NCI-H2107 (cell line): ENCODE results near the gene OPCML.

ENCODE experiments used
- DNase-seq: peaks from one replicate; lab custom pipeline; 2025; lab: John Stamatoyannopoulos, UW

Gene OPCML

DNA sequence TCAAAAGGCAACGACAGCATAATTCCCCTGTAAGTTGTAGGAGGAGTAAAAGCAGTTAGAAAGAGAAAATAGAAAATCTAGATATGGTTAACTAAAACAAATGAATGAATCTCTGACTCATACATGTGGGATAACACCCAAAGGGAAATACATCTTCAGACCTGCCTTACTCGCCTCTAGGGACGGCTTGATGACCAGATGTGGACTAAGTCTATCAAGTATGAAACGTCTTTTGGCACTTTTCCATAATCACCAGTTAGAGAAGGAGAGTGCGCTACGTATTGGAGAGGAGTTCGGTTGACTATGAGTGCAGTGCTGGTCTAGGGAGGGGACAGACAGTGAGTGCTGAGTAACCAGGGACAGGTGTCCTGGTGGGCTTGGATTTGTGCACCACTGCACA is 459.9 kb downstream of the OPCML start:
- no peak for DNase-seq

DNA sequence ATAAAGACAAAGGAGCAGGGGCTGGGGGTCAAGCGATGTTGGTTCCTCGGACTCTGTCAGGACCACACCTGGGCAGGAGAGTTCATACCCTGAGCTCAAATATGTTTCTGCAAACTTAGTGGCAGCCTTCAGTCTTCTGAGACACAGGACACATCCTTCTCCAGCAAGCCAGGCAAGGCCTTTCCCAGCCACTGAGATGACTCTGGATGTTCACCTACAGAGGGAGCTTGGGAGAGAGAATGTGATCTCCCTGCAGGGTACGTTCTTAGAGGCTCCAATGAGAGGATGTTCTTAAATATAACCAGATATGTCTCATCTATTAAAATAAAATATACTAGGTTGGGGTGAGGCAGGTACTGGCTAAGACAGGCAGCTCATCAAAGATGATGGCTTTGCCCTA is 461.5 kb downstream of the OPCML start:
- no peak for DNase-seq

DNA sequence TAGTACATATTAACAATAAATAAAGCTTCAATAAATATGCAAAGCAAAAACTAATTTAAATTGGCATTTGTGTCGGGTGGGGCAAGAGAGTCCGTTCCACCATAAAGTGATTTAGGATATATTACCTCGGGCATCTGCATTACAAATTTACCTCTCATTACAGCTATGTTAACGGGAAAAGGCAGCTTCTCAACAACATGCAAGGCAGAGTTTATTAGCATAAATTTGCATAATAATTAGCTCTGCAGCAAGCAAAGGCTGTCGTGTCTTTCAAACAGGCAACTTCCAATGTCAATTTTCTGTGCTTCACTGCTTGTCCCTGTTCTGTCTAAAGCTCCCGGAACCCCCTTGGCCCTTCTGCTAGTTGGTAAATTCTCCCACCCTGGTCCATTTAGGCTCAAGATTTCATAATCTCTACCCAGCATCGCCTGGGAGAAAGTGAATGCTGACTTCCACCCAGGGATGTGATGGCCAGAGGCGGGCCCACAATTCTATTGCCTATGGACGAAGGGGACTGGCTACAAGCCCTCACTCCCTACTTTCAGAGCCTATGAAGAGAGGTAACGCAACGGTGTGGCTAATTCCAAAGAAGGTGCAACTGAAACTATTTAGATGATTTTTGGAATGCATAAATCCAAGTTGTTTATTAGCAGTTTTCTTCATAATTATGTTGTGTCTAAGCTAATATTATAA is 462.1 kb downstream of the OPCML start:
- no peak for DNase-seq

DNA sequence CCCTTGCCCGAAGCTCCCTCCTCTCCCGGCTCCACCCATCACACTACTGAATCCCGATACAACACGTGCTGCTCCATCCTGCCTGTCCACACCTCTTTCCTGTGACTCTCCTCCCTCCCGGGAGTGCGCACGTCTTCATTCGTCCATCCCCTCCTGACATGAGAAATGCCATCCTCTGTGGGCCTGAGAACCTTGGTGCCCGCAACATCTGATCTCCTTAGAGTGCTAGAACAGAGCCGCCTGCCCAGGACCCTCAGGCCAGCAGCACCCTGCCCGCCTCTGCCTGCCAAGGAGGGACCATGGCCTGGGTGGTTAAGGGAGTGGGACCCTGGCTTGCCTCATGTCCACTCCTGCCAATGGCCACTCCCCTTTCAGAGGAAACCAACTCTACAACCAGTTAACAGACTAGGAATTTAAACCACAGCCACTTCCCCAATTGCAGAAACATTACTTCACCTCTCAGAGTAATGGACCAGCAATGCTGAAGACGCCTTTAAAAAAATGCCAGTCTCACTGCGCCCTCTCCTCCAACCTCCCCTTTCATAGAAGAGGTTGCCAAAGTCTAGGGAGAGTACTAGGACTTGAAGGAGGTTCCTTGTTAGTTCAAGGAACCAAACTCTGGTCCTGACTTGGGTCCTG is 466.3 kb downstream of the OPCML start:
- DNase-seq: no peak

DNA sequence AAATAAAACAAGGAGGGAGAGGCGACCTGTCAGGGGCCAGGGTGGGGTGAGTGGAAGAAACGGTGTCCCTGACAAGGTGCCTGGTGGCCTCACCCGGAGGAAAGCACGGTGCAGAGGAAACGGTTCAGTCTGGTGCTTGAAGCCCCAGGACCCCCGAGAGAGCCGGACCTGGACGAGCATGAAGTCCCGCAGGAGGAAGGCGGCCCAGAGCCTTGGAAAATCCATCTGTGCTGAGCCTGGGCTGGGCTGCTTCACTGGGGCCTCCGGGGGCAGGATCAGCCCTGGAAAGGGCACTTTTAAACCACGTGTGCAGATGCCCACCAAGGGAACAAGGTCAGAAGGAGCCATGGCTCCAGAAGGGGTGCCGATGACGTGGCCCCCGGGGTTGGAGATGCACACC is 467.3 kb downstream of the OPCML start:
- DNase-seq: no peak

DNA sequence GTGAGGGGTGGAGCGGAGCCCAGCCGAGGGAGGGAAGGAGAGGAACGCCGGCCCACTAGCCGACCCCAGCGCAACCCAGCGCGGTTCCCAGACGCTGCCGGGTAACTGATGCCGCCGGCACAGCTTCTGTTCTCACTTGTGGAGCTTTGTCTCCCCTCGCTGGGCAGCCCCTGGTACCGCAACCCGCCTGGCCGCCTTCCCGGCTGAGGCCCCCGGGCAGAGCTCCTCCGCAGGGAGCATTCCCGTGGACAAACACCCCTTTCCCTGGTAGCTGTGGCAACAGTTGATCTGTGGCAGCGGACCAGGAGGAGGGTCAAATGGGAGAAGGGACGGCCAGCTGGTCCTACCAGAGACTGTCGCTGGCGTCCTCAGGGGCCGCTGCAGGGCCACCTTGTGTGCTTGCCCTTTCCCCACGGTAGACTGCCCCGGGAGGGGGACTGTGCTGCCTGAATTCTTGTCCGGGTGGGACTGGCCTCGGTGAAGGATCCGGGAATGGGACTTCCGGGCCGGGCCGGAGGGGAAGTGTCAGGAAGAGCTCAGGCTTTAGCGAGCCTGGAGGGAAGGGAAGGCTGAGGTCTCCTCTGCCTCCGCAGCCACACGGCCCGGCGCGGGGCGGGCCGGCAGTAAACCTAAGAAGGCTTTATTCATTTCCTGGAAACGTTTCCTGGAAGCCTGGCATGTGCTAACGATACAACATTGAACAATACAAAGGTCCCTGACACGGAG is 468.0 kb downstream of the OPCML start:
- DNase-seq: no peak

DNA sequence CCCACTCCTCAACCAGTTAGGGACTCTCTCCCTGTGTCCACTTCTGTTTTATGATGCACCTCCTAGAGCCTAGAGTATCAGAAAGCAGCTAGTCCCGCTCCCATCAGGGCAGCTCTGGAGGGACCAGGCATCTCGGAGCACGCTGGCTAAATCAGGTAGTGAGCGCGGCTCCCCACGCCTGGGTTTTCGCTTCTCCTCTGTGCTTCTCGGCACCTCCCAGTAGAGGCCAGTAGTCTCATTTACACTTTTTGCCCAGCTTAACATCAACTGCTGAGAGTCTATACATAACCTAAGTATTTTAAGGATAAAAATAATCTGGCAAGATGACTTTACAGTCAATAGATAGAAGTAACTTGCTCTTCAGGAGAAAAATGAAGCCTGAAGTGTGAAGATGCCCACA is 473.8 kb downstream of the OPCML start:
- no peak for DNase-seq

DNA sequence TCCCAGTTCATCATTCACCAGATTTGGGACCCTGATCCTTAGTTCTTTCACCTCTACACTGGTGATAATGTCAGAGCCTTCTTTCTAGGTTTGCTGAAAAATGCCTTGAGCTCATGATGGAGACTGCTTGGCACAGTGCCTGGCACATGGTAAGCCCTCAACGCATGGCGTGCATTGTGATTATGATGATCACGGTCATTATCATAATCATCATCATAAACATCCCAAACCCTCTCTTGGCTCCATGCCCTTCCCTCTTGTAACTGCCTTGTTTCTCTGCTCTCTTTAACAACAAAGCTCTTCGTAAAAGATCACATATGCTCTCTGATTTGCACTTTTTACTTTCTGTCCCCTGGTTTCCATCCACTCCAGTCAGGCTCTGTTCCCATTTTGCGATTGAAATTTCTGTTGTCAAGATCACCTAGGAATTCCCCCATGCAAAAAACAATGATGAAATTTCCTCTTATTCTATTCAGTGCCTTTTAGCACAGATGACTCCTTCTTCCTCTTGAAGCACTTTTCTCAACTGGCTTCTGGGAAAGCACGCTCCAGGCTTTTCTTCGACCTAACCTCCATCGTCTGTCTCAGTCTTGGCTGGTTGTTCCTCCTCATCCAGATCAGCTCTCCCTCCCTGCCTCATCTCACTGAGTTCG is 479.1 kb downstream of the OPCML start:
- no peak for DNase-seq

DNA sequence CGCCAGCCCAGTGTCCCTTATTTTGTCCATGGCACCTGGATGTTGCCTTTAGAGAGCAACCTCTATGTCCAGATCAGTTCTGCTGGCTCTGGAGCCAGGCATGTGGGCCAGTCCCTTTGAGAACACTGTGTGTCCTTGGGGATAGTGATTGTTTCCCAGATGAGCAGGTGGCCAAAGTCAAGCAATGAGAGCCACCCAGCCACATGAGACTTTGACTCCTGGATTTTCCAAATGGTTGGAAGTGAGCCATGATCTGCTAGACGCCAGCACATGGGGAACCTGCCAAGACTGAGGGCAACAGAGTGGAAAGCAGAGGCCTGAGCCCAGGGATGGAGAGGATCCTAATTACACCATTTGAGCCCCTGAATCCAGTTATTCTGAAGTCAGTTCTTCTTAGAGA is 479.8 kb downstream of the OPCML start:
- no peak for DNase-seq

DNA sequence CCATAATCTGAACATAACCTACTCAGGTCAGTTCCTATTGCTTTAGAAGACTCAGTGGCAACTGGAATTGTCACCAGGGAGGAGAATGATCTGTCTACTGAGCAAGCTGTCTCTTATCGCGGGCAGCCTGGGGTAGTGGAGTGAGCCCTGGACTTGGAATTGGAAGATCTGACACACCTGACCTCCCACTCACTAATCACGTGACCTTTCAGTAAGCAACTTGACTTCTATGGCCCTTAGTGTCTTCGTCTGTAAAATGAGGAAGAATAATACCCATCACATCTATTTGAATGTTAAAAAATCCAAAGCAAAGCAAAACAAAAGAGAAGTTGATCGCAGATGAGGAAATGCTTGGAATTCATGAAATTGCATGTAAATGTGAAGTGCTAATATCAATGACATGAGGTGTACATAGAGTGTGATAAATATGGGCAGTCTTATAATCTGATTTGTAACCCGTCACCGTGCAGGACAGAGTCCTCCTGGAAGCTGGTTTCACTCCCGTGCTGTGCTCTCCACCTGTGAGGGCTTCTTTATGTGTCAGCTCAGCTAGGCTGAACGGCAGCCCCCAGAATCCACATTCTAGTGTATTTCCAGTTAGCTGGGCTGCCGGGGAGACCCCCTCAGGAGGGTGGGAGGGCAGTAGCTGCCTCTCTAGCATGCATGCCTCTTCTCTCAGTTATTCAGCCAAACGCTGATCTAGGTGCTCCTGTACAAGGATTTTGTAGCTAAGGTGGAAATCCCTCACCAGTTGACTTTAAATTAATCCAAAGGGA is 482.9 kb downstream of the OPCML start:
- no peak for DNase-seq

DNA sequence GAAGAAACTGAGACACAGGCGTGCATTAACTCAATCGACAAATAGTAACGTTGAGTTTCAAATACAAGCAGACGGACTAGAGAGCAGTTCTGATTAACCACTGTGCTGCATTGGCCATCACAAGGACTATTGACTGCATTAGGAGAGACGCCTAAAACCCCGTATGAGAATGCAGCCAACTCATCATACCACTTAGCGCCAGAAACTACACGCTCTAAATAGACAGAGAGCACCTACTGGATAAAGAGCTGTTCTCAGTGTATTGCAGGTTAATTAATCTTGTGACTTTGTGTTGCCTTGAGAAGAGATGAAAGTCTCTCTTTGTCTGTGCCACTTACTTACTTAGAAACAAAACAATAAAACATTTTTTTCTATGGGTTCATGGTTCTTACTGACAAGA is 484.0 kb downstream of the OPCML start:
- no peak for DNase-seq

DNA sequence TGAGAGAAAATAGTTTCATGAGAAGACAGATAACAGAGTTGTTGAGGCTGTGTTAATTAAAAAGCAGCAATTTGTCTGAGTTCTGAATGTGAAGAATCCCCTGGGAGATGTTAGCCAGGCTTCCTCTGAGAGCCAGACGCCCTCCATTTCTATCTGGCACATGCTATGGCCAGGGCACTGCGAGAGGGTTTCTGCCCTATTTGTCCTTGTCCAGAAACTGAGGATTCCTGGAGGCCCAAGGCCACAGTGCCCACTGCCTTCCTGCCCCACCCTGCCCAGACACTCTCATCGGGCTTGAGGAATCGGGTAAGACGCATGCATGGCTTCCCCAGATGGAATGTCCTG is 484.6 kb downstream of the OPCML start:
- no peak for DNase-seq

DNA sequence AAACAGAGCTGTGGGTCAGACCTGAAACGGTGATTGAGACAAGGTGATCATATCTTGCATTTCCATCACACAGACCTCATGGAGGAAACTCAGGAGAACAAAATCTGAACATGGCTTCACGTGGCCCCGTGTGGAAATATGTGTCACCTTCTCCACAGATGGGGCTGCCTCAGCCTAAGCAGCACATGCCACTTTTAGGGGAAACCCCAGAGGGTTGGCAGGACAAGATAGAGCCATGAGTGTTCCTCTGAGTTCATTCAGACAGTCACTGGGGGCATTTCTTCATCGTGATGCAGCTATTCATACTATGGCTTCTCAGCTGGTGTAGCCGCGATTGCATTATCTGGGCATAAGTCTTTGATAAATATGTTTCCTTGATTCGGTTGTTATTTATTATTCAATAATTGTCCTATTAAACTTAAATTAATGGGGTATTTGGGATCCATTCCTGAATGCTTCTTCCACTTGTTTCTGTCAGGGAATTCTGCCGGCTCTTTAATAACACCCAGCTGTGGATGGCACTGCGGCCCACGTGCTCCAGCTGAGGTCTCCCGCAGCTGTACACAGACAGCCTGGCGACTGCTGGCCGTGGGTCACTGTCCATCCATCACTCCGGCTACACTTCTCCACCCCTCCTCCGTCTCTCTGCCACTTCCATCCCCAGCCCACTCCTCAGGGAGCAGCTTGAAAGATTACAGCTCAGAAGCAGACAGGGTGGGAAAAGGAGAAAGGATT is 485.1 kb downstream of the OPCML start:
- no peak for DNase-seq

DNA sequence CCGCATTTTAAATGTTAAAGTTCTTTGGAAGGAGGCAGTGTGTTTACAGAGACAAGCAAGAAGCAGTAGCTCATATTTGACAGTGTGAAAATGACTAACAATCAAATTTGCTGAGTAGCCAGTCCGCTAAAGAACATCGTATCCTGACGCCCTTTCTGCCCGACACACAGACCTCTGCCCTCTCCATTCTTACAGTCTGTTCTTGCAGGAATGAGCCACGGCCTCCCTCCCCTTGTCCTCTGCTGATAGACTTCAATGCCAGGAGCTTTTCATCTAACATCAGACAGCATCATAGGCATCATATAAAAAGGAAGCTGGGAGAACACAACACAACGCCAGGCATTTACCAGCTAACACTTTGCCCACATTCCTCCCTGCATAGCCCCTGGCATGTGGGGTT is 486.0 kb downstream of the OPCML start:
- DNase-seq: no peak

DNA sequence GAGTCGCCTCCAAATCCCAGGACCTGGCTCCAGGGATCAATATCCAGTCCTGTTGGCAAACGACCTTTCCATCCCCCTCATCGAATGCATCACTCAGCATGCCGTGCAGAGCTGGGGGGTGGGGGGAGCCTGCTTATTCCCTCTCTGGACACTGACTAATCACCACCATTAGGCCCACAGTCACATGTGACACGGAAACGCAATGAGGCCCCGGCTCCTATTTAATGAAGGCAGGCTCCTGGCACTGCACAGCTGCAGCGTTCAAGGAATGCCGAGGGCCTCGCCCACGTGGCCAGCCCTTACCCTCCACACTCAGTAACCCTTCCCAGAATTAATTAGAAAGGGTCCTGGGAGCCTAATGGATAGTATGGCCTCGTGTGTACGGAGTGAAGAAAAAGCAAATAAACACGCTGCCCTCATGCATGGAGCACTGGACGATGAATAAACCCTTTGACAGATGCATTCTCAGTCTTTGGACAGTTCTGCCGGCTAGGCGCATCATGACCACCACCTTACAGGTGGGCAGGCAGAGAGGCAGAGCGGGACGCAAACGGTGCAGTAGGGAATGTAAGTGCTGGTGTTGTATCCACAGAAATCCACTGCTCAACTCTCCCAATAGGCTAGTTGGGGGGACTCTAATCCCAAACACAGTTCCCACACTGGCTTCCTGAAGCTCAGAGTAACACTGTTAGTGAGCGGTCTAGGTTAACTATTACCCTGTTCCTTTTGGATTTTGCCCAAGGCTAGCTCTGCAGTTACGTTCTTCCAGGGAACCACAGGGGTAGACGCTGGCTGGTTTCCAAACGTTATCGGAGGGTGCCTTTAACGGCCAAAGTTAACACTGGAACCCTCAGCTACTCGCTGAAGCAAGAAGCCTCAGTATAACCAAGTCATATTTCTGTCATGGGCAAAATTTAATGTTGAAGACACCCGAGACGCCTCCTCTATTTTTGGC is 490.1 kb downstream of the OPCML start:
- DNase-seq: no peak

DNA sequence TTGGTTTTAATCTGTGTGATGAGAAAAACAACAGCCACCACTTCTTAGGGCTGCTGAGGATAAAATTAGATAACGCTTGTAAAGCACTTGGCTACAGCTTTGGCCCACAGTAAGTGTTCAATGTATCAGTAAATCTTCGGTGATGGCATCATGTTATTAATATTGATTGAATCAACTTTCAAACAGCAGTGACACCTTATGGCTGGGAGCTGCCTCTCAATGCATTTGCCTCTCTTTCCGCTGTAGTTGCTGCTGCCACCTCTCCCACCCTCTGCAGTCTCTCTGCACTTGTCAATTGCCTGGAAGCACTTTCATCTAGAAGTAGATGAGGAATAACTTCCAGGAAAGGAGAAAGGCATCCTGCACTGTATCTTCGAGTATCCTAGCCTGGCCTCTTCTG is 491.1 kb downstream of the OPCML start:
- DNase-seq: no peak

DNA sequence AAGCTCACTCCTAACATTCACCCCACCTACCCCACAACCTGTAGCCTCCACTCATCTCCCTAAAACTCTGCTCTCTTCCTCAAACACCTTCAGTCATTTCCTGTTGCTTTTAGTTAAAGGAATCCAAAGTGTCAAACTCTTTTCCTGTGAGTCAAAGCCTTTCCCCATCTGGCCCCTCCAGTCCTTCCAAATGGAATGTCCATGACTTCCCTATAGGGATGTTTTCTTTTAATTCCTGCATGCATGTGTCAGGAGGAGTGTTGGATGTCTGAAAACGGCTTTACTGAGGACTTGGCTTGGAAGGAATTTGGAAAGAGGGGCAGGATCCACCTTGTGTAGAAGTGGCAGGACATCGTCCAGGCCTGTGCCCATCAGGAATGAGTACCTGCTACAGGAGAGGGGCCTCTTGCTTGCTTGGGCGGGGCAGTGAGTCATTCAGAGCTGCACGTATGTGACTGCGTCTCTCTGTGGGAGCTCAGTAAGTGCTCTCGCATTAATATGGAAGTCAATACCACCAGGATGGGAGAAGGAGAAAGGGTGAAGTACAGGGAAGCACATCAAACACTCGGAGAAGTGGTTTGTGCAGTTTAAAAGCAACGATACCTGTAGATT is 491.9 kb downstream of the OPCML start:
- no peak for DNase-seq

DNA sequence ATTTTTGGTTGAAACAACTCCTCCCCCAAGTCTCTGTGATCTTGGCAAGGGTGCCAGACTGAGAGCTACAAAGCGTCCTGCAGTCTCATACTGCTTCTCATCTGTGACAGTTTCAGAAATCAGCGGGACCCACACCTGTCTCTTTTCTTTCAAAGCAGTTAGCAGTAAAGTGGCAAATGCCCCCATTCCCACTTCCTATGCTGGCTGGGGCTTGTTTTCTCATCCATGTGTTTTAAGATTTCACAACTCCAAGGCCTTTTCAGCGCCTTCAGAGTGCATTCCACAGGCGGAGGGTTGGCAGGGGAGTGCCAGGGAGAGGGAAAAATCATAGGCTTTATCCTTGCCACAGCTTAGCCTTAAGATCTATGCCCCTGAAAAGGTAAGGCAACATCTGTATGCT is 493.5 kb downstream of the OPCML start:
- no peak for DNase-seq

DNA sequence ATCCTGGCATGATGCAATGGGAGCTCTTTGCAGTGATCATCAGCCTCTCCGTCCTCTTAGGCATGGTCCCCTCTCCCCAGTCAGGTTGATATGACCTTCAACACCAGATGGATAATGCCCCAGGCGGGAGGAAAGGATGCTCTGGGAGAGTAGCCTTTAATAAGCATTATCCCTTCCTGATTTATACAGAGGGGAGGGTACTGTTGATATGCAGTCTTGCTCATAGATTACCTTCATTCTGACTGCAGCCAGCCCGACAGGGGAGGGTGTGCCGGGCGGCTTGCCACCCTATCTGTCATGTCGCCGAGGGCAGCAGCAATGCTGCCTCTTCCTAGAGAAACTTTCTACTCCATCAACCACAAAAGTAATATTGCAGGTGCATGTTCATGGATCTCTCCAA is 497.4 kb downstream of the OPCML start:
- DNase-seq: no peak

DNA sequence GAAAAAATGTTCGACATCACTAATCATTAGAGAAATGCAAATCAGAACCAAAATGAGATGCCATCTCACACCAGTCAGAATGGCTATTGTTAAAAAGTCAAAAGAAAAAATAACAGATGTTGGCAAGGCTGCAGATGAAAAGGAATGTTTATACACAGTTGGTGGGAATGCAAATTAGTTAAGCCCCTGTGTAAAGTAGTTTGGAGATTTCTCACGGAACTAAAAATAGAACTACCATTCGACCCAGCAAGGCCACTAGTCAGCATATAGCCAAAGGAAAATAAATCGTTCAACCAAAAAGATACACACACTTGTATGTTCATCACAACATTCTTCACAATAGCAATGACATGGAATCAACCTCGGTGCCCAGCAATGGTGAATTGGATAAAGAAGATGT is 503.2 kb downstream of the OPCML start:
- no peak for DNase-seq
